Measurements from ENCODE around the gene TAF10.

The TAF10 gene

GRCh38 chr11:6607190-6607795, 4.7 kb downstream of the TAF10 start:
- DNase-seq: no peak

GRCh38 chr11:6606471-6607189, 5.4 kb downstream of the TAF10 start:
- no peak for DNase-seq

- DNase-seq: no peak
Measured at GRCh38 chr11:6604790-6605189, 7.2 kb downstream of the TAF10 start.

- no peak for DNase-seq
Measured at GRCh38 chr11:6604081-6604626, 7.9 kb downstream of the TAF10 start.

GRCh38 chr11:6603287-6604080, 8.5 kb downstream of the TAF10 start, which contains the start of the genes ILK and RRP8:
Gene ILK, plus strand, starts transcription at chr11:6603774. Its CDS starts 498 bp downstream, at chr11:6604272.
Gene RRP8, minus strand, starts transcription at chr11:6603616. Its CDS starts 114 bp downstream, at chr11:6603502.
- DNase-seq: peak; percentile 12 to 72

- no peak for DNase-seq
Measured at GRCh38 chr11:6602096-6602940, 9.7 kb downstream of the TAF10 start.

GRCh38 chr11:6601041-6601461, 11.0 kb downstream of the TAF10 start:
- no peak for DNase-seq

- no peak for DNase-seq
Measured at GRCh38 chr11:6599881-6600390, 12.1 kb downstream of the TAF10 start.

GRCh38 chr11:6599449-6599848, 12.6 kb downstream of the TAF10 start:
- no peak for DNase-seq

GRCh38 chr11:6598555-6598954, 13.5 kb downstream of the TAF10 start:
- DNase-seq: no peak

- no peak for DNase-seq
Measured at GRCh38 chr11:6596239-6596877, 15.7 kb downstream of the TAF10 start.

- DNase-seq: no peak
Measured at GRCh38 chr11:6594142-6594768, 17.8 kb downstream of the TAF10 start.

- no peak for DNase-seq
Measured at GRCh38 chr11:6588018-6588417, 24.0 kb downstream of the TAF10 start.

GRCh38 chr11:6587360-6587953, 24.6 kb downstream of the TAF10 start:
- DNase-seq: peak; percentile 36 to 72

- no peak for DNase-seq
Measured at GRCh38 chr11:6586434-6587359, 25.3 kb downstream of the TAF10 start.

GRCh38 chr11:6584528-6584927, 27.5 kb downstream of the TAF10 start:
- no peak for DNase-seq

- no peak for DNase-seq
Measured at GRCh38 chr11:6583584-6583983, 28.4 kb downstream of the TAF10 start.

GRCh38 chr11:6579681-6580080, 32.3 kb downstream of the TAF10 start:
- DNase-seq: no peak

- no peak for DNase-seq
Measured at GRCh38 chr11:6578134-6578533, 33.9 kb downstream of the TAF10 start.
